Activated T-cell treated with anti-CD3 and anti-CD28 coated beads for 24 hours (primary cell): ENCODE results near the gene FOXRED1.
"Not testable (repeated sequence)": the region's sequence is repeated elsewhere in the genome, so short reads cannot be mapped to it uniquely, and the experiment has no call there.

ENCODE experiments used
- DNase-seq: peaks from one replicate; pipeline ENCODE4 v3.0.0-alpha.2; 2020; ENCODE audit warnings: low read depth

Gene FOXRED1

DNA sequence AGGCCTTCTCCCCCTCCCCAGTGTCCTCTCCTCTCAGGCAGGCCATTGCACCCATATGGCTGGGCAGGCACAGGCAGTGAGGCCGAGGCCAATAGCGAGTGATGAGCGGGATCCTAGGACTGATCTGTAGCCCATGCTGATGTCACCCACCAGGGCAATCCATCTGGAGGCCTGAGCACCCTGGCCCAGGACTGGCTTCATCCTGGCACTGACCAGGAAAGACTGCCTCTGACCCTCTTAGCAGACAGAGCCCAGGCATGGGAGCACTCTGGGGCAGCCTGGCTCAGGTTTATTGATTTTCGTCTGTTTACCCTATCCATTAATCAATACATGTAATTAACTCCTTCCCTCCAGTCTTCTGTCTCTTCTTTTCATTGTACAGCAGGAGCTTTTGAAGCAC is 8.8 kb downstream of the FOXRED1 start:
- no peak for DNase-seq

DNA sequence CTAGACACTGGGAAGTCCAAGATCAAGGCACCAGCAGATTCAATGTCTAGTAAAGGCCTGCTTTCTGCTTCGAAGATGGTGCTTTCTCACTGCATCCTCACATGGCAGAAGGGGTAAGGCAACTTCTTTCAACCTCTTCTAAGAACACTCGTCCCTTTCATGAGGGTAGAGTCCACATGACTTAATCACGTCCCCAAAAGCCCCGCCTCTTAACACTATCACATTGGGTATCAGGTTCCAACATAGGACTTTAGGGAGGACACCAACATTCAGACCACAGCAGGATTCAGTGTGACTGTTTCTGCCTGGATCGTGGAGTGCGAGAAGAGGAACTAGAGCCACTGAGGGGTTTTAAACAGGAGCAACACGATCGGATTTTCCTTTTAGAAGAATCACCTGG is 10.2 kb downstream of the FOXRED1 start:
- no peak for DNase-seq

DNA sequence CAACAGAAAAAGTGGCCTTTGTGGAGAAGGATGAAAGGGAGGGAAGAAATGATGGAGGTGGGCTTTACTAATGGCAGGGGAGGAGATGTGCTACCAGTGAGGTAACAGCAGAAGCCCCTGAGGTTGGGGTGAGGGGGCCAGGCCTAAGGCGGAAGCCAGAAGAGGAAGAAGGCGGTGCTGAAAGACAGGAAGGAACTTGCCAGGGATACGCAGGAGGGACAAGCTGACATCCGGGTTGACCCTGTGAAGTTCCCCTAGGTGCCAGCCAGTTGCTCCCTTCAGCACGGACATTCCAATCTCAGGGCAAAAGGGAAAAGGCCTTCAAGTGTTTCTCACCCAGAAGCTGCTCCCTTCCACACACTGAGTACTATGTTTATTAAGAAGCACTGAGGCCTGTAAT is 11.6 kb downstream of the FOXRED1 start:
- no peak for DNase-seq

DNA sequence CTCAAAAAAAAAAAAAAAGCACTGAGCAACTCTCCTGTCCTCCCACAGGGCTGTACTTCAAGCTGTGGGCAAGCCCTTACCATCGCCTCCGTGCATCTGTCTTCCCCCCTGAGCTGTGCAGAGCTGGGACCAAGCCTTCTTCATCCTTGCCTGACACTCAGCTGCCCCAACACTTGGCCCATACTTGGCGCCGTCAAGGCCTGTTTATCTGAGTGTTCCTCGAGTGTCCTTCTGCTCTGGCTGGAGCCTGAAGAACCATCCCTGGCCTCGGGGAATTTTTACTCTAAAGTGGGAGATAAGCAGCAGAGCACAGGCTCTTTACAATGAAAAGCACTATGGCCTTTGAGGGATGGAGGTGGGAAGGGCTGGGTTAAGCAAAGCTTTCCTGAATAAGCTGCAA is 12.3 kb downstream of the FOXRED1 start:
- no peak for DNase-seq

DNA sequence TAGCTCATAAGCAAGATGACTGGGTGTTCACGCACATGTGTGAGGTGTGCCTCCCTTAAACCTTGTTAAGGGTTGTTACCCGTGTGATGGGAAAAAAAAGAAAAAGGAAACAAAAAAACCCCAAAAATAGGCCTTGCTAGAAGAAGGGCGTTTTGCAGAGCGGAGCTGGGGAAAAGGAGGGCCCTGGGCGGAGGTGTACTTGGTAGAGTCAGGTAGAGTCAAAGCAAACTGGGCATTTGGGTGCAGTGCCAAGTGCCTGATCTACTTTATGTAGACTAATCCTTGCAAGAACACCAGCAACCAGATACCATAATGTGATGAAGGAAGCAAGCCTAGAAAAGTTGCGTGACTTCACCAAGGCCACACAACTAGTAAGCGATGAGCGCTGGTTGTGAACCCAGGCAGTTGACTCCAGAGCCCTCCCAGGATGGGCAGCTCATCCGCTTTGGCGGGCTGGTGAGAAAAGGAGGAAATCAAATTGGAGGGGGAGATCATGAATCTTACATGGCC is 12.8 kb downstream of the FOXRED1 start:
- no peak for DNase-seq

DNA sequence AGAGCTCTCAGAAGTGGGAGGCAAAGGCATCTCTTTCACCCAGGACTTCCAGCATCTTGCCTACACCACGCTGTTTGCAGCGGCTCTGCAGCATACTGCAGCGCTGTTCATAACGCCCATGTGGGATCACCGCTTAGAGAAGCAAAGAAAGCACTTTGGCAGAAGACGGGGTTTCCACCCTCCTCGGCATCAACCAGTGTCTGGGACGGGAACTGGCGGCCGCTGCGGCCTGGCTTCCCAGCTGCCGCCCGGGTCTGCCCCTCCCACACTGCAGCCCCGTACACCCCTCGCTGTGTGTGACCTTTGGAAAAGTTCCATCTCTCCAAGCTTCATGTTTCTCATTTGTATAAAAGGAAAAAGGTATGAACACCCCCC is 13.4 kb downstream of the FOXRED1 start:
- peak; percentile 30 for DNase-seq

DNA sequence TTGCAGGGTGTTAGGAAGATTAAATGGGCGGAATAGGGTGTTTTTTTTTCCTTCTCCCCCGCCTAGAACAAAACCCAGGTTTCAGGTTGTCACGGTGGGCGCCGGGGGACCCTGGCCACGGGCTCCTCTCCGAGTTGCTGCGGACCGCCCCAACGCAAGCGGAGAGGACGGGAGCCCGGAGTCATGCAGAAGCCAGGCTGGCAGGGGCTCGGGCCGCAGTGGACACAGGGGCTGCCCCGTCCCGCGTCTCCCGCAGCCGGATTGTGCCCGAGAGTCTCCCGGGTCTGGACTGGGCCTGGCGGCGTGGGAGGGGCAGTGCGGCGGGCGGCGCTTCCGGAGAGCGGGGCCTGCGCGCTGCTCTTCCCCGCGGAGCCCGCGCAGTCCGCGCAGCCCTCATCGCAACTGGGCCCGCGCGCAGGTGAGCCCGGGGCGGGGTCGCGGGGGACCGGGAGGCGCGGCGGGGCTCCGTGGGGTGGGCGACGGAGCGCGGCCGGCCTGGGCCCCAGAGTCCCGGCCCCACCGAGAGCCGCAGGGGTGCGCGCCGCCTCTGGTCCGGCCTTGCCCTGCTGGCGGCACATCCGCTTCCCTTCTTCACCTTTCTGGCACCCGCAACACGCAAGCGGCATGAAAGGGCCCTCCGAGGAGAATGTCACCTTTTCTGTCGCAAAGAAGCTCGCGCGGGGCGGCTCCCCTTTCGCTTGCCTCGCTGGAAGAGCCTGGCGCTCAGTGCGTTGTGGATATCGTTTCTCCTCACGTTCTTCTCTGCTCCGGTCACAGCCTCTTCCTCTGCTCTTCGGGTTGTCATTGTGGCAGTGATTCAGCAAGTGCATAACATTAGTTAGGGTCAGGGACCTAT is 14.0 kb downstream of the FOXRED1 start, which contains the start of gene TIRAP:
Gene TIRAP (plus strand): TSS at position 358 of the 856 bp plus-strand sequence. CDS start 7,802 bp downstream, outside the sequence.
- DNase-seq = peak; percentile 30

DNA sequence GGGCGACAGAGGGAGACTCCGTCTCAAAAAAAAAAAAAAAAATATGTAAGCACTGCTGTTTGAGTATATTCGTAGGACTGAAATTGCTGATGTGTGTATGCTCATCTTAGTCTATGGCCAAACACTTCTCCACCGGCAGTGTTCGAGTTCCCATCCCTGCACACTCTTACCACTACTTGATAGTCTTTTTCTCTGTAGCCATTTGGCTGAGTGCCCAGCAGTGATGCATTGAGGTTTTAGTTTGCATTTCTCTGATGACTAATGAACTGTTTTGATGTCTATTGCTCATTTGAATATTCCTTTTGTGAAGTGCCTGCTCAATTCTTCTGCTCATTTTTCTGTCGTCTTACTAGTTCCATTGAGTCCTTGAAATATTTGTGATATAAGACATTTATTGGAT is 15.9 kb downstream of the FOXRED1 start:
- peak; percentile 83 for DNase-seq

DNA sequence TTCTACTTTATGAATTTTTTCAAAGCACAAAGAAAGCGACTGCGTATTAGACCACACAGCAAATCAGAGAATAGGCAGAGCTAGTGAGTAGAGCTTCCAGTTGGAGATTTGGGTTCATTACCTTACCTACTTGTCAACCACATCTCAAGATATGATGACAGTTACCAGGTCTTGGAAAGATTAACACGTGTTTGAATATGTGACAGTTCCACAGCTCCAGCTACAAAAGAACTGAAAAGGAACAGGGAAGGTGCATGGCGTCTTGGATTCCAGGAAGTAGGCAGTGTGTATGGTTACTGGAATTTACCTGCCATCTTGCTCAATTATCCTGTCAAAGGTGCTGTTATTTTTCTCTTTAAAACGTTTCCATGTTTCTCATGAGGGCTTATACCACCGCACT is 19.3 kb downstream of the FOXRED1 start:
- no peak for DNase-seq

DNA sequence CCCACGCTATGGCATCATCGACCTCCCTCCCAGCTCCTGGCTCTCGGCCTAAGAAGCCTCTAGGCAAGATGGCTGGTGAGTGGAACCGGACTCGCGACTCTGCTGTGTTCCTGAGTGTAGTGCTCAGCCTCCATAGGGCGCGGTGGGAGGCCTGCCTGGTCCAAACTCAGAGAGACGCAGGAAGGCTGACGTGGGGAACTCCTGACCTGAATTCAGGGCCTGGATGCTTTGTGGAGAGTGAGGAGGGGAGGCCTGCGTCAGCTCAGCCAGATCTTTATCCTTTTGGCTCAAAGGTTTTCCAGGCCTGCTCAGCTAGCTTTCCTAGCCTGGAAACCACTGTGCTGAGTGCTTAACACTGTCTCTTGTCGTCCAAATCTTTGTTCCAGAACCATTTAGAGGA is 21.9 kb downstream of the FOXRED1 start:
- DNase-seq = no peak

DNA sequence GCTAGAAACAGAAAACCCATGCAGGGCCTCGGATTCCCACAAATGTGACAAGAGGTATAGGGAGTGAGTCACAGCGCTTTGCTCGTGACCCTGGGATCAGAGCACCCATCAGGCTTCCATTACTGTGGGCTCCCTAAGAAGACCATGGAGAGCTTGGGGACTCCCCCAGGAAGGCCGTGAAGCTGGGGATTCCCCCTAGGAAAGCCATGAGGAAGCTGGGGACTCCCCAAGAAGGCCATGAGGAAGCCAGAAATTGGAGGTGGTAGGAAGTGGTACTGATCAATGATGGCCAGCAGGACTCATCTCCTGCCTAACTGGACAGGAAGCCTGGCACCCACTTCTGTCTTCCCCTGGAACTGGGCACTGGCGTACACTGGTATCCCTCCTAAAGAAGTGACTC is 24.8 kb downstream of the FOXRED1 start:
- DNase-seq = no peak

DNA sequence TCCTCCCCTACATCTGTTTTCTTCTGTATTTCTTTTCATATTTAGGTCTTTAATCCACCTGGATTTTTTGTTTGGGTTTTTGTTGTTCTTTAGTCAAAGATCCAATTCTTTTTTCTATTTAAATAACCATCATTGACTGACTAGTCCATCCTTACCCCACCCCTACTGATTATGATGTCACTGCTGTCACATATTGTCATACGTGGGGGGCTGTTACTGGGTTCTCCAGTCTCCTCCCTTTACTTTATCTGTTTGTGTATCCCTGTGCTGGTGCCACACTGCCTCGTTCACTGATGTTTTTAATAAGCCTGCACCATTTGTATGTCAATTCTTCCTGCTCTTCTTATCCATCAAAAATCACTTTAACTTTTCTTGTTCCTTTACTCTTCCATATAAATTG is 28.1 kb downstream of the FOXRED1 start:
- no peak for DNase-seq

DNA sequence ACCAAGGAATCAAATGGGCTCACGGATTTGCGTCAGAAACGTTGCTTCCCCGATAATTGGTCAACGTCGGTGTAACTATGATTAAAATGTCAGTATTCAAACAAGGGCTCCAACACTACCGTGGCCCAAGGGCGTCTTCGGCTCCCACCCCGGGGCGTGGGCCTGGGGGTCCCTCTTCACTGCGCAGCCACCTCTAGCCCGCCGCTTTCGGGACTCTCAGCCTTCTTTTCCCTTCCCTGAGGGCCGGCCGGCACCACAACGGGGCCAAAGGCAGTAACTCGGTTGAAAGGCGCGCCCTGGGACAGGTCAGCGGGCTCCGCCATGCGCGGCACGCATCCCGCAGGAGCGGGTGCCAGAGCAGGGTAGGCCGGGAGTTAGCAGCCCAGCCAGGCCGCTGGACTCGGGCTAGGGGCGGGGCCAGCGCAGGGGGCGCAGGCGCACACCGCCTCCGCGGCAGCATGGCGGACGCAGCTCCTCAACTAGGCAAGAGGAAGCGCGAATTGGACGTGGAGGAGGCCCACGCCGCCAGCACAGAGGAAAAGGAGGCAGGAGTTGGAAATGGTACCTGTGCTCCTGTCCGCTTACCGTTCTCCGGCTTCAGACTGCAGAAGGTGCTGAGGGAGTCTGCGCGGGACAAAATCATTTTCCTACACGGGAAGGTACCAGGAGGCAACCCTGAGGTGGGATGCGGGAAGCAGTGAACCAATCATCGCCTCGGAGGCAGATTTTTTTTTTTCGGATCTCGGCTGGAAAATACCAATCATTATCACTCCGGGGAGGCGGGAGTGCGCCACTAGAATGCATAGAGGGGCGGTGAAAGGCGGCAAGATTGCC is 34.9 kb downstream of the FOXRED1 start, which contains the start of gene DCPS:
Gene DCPS (plus strand): TSS at position 438 of the 834 bp plus-strand sequence. CDS start 21 bp downstream, at position 459.
- DNase-seq = peak; percentile 85

DNA sequence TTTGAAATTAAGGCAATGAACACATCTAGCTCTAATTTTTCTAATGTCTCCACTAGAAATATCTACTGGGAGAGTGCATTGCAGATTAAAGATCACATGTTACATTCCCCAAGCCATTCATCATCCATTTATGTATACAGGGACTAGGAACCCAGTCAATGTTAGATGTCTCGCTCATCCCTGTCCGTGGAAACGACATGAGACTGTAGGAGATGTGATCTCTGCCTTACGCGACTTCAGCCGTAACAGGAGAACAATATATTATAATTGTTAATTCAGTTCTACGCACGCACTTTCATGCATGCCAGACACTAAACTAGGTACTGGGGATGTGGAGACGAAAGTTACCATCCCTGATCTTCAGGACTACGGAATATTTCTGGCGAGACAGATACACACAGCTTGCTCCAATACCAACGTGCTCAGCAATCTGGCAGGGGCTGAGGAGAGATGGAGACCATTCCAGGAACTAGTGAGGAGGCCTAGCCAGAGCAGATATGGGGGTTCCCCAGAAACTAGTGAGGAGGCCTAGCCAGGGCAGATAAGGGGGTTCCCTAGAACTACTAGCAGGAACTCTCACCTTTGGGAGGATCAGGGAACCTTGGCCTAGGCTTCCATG is 35.6 kb downstream of the FOXRED1 start:
- no peak for DNase-seq

DNA sequence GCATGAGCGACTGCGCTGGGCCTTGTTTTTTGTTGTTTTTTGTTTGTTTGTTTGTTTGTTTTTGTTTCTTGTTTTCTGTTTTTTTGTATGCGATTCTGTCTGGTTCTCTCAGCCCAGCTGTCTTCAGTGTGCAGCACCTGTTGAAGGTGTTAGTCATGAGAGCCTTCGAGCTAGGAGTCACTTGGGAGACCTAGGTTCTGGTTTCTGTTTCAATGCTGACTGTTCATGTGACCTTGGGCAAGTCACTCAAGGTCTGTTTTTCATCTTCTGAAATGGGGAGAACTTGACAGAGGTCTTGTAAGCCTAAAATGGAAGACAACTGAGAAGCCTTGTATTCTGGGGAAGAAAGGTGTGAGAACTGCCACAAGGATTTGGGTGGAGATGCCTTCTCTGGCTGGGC is 36.7 kb downstream of the FOXRED1 start:
- DNase-seq = no peak

DNA sequence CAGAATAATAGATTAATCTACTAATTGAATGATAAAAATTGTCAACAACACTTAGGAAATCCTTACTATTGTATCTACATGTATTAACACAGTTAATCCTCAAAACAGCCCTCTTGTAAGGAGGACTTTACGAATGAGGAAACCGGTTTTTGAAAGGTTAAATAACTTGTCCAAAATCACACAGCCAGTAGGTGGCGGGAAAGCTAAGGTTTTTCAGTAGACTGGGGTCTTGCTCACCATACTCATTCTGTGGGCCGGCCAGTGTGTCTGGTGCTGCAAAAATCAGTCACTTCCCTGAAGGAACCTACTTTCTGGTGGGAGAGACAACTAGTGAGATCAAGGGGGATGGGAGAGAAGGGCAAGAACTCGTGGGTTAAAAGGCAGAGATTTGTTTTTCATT is 38.8 kb downstream of the FOXRED1 start:
- DNase-seq = no peak

DNA sequence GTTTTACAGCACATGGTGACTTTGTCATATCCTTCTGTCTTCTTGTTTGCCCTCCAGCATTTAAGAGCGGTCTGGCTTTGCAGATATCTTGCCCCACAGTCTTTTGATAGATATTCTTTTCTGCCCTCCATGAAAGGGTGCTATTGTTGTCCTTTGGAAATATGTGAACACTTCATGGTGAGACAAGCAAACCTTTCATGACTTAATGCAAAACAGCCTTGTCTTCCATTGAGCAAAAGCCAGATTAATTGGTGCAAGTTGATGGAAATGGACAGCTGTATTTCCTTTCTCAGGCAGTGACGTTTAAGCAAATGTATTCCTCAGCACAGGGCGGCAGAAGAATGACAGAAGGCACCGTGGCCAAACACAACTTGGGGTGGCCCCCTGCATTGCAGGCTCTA is 39.3 kb downstream of the FOXRED1 start:
- DNase-seq = no peak

DNA sequence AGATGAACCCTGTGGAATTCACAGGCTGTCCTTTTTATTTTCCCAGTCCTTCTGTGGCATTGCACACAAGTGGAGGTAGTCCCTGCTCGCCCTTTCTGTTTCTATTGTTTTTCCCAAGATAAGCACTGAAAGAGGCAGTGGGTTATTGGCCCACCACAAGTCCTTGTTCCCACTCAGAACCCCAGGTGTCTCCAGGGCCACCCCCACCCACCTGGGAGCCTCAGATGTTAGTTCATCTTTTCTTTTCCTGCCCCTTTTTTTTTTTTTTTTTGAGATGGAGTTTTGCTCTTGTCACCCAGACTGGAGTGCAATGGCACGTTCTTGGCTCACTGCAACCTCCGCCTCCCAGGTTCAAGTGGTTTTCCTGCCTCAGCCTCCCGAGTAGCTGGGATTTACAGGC is 39.8 kb downstream of the FOXRED1 start:
- not testable (repeated sequence) for DNase-seq

DNA sequence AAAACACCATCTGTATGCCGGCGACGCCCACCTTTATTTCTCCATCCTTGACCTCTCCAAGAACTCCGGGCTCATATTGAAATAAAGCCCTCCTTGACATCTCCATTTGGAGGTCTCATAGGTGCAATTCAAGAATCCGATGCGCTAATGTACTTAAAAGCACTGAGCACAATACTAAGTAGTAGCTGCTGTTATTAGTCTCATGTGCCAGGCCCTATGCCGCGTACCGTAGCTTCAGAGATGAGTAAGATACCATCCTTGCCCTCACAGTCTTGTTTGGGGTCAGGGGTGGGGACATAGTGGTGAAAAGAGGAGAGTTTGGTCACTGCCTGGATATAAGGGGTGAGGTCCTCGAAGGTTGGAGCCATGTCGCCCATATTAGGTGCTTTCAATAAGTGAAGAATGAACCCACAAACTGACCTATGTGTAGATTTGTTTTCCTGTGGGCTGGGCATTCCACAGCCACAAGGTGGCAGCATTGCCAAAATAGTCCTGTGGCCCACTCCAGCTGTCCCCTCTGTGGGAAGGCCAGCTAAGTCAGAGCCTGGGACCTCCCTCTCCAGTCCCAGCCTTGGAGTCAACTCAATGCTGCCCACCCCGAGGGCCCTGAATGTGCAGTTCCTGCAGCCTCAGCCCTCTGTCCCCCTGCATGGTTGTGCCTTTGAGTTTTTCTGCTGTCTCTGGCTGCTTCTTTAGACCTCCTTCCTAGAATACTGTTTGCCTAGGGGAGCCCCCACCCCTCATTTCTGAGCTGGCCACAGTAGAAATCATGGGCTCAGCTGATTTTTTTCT is 41.4 kb downstream of the FOXRED1 start:
- peak; percentile 48 for DNase-seq

DNA sequence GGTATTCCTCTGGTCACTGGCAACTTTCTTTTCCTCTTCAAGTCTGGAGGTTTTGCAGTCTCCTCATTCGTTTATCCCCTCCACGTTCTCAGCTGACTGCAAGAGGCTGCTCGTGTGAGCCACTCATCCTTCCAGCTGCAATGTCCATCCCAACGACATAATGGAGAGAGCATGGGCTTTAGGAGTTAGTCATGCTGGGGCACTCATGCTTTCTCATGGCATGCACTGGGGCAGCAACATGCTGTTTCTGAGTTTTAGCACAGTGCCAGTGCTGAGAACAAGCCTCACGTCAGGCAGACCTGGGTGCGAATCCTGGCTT is 42.0 kb downstream of the FOXRED1 start:
- DNase-seq = no peak

DNA sequence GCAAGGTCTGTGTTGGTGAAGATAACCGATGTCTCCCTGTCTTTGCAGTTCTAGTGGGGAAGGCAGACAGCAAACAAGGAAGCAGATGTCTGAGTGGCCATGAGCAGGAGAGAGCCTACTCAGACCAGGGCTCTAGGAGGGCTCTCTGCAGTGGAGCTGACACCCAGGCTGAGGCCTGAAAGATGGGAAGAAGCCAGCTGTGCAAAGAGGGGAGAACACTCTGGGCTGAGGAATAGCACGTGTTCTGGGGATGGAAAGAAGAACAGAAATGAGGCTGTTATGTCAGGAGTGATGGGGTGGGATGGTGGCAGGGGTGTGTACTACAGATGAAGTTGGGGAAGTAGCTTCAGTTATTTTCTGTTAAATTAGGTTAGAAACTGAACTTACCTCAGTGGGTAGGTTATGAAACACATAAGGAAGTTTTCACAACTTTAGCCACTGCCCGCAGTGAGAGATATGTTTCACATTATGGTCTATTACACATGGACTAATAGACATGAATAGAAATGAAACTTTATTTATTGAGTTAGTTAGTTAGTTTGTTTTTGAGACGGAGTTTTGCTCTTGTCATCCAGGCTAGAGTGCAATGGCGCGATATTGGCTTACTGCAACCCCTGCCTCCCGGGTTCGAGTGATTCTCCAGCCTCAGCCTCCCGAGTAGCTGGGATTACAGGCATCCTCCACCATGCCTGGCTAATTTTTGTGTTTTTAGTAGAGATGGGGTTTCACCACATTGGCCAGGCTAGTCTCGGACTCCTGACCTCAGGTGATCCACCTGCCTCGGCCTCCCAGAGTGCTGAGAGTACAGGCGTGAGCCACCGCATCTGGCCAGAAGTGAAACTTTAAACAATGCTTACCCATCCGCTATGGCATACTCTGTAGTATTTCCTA is 42.7 kb downstream of the FOXRED1 start:
- DNase-seq = no peak
